RWPE2 (cell line): ENCODE results near the gene RRH.

Source experiments
- ATAC-seq: fragments of 200-7000 bp; cut with Tn5 transposase; 3 replicates; pipeline ENCODE4 v1.9.1; 2021; ENCODE audit warnings: low read depth
- DNase-seq: peaks from one replicate; pipeline ENCODE4 v3.0.0-alpha.2; 2020; ENCODE audit warnings: low spot score
- H3K27ac ChIP-seq: fragments of 450-650 bp; 2 replicates; pipeline ENCODE4 v1.5.1; 2017; ENCODE audit warnings: mild to moderate bottlenecking; ENCODE audit not compliant: poor library complexity, severe bottlenecking
- H3K27me3 ChIP-seq: fragments of 250-450 bp; sonication (Bioruptor Pico); 2 replicates; pipeline ENCODE4 v1.5.1; 2021; ENCODE audit warnings: mild to moderate bottlenecking, moderate library complexity; ENCODE audit not compliant: insufficient read depth, poor library complexity, severe bottlenecking
- H3K36me3 ChIP-seq: fragments of 250-450 bp; sonication (Bioruptor Pico); 2 replicates; pipeline ENCODE4 v1.5.1; 2020; ENCODE audit warnings: low read depth, mild to moderate bottlenecking, moderate library complexity
- H3K4me1 ChIP-seq: fragments of 250-450 bp; sonication (Bioruptor Pico); 2 replicates; pipeline ENCODE4 v1.5.1; 2021; ENCODE audit warnings: mild to moderate bottlenecking, moderate library complexity; ENCODE audit not compliant: insufficient read depth, poor library complexity, severe bottlenecking
- H3K4me3 ChIP-seq: fragments of 250-450 bp; sonication (Bioruptor Pico); 2 replicates; pipeline ENCODE4 v1.5.1; 2021; ENCODE audit warnings: mild to moderate bottlenecking, moderate library complexity; ENCODE audit not compliant: severe bottlenecking
- H3K9me3 ChIP-seq: fragments of 250-450 bp; sonication (Bioruptor Pico); 2 replicates; pipeline ENCODE4 v1.5.1; 2021; ENCODE audit warnings: mild to moderate bottlenecking, moderate library complexity; ENCODE audit not compliant: severe bottlenecking
- TF ChIP-seq, protein P1 (sequence below): fragments of 450-650 bp; IDR thresholded peaks from one replicate; pipeline ENCODE4 v1.5.1; 2017; ENCODE audit warnings: mild to moderate bottlenecking, moderate library complexity; ENCODE audit not compliant: poor library complexity, severe bottlenecking

RRH gene

DNA sequence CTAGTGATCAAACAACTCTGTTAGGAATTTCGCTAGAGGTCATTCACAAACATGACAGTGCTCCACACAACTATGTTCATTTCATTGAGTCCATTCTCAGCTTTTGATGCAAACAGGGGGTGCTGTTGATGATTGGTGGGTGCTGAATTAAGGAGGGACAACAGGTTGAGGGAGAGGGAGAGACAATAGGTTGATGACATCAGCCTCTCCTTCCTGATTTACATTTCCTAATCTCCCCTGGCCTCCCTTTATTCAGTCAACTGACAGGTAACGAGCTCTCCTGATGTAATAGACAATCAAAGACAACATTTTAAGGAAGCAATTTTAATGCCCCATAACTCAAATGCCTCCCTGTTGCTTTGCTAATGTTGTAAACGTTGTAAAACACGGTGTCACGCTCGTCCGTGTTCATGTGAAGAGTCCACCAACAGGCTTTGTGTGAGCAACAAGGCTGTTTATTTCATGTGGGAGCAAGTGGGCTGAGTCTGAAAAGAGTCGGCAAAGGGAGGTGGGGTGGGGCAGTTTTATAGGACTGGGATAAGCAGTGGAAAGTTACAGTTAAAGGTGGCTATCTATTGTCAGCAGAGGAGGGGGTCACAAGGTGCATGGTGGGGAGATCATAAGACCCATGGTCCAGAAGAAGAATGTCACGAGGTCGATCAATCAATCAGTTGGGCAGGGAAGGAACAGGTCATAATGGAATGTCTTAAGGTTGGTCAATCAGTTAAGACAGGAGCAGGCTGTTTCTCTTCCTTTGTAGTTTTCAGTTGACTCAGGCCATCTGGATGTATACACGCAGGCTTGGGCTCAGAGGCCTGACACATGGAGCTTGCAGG is 17.0 kb upstream of the RRH start:
- H3K27me3 ChIP-seq: no peaks in the 10 kb centered on the region
- H3K4me3 ChIP-seq: no peak overlapping the region
- H3K4me1 ChIP-seq: peaks cover 5% of the 10 kb centered on the region
- no peaks in the 10 kb centered on the region for H3K9me3 ChIP-seq
- TF ChIP-seq, protein P1, sequence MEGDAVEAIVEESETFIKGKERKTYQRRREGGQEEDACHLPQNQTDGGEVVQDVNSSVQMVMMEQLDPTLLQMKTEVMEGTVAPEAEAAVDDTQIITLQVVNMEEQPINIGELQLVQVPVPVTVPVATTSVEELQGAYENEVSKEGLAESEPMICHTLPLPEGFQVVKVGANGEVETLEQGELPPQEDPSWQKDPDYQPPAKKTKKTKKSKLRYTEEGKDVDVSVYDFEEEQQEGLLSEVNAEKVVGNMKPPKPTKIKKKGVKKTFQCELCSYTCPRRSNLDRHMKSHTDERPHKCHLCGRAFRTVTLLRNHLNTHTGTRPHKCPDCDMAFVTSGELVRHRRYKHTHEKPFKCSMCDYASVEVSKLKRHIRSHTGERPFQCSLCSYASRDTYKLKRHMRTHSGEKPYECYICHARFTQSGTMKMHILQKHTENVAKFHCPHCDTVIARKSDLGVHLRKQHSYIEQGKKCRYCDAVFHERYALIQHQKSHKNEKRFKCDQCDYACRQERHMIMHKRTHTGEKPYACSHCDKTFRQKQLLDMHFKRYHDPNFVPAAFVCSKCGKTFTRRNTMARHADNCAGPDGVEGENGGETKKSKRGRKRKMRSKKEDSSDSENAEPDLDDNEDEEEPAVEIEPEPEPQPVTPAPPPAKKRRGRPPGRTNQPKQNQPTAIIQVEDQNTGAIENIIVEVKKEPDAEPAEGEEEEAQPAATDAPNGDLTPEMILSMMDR: no peak
- no peak overlapping the region for H3K27ac ChIP-seq
- no peak for ATAC-seq
- H3K36me3 ChIP-seq: no peaks in the 10 kb centered on the region
- DNase-seq: no peak

DNA sequence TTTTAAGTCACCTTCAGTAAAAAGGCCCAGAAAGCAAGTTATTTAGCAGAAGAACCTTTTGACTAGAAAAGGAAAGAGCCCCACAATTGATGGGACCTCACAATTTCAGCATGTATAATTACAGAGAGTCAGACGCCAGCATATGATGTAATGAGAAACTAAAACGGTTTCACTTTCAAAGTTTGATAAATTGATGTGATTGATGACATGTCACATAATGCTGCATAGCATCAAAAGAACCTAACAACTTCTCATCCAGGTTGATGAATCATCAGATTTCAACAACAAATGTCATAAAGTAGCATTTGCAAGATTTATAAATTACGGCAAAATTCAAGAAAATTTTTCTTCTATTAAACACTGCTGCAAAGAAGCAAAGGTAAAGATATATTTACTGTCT is 16.1 kb upstream of the RRH start:
- Histone ChIP-seq H3K4me3 (no peak overlapping the region), H3K27me3 (no peaks in the 10 kb centered on the region), H3K36me3 (no peaks in the 10 kb centered on the region), H3K4me1 (peaks cover 6% of the 10 kb centered on the region), H3K27ac (no peak overlapping the region), H3K9me3 (no peaks in the 10 kb centered on the region)
- DNase-seq: no peak
- no peak for ATAC-seq
- TF ChIP-seq, protein P1: no peak

DNA sequence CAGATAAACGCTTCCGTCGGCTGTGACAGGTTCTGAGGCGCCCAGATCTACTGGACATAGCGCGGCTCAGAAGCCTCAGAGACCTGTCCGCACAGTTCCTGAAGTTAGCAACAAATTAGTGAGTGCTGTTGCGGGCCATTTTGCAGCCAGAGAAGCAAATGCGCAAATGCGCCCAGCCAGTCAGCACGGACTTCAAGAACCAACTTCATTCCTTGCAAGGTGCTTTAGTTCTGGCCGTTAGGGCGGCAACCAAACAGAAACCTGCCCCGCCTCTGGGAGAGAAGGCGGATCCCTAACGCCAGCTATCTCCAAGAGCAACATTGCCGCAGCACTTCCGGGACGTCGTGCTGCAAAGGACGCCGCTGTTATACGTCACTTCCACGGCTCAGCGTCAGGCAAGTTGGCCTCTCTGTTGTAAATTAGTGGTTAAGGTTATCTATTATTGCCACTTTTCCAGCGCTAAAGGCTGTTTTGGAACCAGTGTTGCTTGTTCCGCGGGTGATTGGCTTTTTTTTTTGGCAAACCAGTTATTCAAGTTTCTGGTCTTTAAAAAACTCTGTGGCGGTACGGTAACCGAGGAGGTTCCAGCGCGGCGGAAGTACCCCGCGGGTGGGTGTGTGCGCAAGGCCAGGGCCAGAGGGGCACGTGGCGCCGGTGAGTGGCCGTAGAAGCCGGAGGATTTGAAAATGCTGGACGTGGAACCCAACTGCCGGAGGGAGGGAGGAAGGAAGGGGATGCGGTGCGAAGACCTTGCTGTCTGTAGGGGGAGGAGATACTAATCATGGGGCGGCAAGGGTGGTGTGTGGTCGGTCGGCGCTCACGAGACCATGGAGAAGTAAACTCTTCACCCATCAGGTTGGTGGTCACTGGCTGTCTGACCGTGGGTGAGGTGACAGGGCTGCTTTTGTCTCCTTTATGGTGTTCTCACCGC is 12.4 kb upstream of the RRH start, which contains the start of gene GAR1:
TSS of gene GAR1 (plus strand) at position 612 of the 931 bp plus-strand sequence. CDS start 403 bp downstream, outside the sequence.
- H3K4me1 ChIP-seq: peaks cover 9% of the 10 kb centered on the region
- peak within 1 kb of the TSS; percentile 58 for H3K4me3 ChIP-seq
- DNase-seq (peak; percentile 90), ATAC-seq (peak; percentile 95)
- H3K36me3 ChIP-seq: peaks cover 31% of the 10 kb centered on the region
- no peaks in the 10 kb centered on the region for H3K9me3 ChIP-seq
- TF ChIP-seq, protein P1: no peak
- H3K27ac ChIP-seq: peak within 1 kb of the TSS; percentile 53
- no peaks in the 10 kb centered on the region for H3K27me3 ChIP-seq

DNA sequence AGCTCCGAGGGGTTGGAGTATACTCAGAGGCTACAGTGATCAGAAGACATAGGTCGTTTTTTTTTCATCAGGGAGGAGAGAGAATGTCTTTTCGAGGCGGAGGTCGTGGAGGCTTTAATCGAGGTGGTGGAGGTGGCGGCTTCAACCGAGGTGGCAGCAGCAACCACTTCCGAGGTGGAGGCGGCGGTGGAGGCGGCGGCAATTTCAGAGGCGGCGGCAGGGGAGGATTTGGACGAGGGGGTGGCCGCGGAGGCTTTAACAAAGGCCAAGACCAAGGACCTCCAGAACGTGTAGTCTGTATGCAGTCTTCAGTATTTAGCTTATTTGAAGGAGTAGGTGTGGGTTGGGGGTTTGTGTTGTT is 11.7 kb upstream of the RRH start:
- Histone ChIP-seq H3K27ac (peak overlapping the region; percentile 53), H3K36me3 (peaks cover 38% of the 10 kb centered on the region), H3K4me1 (peaks cover 9% of the 10 kb centered on the region), H3K27me3 (no peaks in the 10 kb centered on the region), H3K4me3 (peak overlapping the region; percentile 58), H3K9me3 (no peaks in the 10 kb centered on the region)
- DNase-seq: no peak
- ATAC-seq: peak; percentile 8; the same call in 1 of the 3 replicates
- TF ChIP-seq, protein P1: no peak
